H1 (cell line): Measurements from ENCODE around the gene PTCH2. TPM values are rescaled to one million over a fixed set of nuclear protein-coding genes. Genes with fewer than 3 reads are reported as not detected.

Experiments used
- CTCF ChIA-PET: fragments of 300-600 bp; sonication (Branson Sonifier 250); formaldehyde crosslinking; loops from one replicate; lab custom pipeline; 2021; ENCODE audit not compliant: partially characterized antibody; lab: Charles Lee
- POLR2A ChIA-PET: fragments of 300-600 bp; sonication (Branson Sonifier 250); formaldehyde crosslinking; loops from one replicate; lab custom pipeline; 2021; ENCODE audit warnings: inconsistent platforms; ENCODE audit not compliant: partially characterized antibody; lab: Charles Lee
- DNase-seq, 2 experiments: peaks; one replicate each; pipeline versions ENCODE4 v3.0.0 to v3.0.0-alpha.2; 2010 to 2022; ENCODE audit warnings: low spot score in 2 of 2, low read depth in 1 of 2, mixed read lengths in 1 of 2
- FAIRE-seq: peaks from 2 replicates; lab custom pipeline; 2011; peaks lifted over from hg19 to GRCh38; lab: Jason Lieb, UNC
- H2AFZ ChIP-seq: 2 replicates; pipeline ENCODE4 v1.8.1; 2012; ENCODE audit warnings: low read length, inconsistent platforms
- H2AK5ac ChIP-seq: 2 replicates; pipeline ENCODE4 v1.6.1; 2013; ENCODE audit warnings: low read depth, low read length
- H2BK120ac ChIP-seq: replicated peaks from 2 replicates; pipeline ENCODE3; 2013; ENCODE audit warnings: low read depth, low read length, inconsistent platforms
- H2BK12ac ChIP-seq: 2 replicates; pipeline ENCODE4 v1.6.1; 2013; ENCODE audit warnings: low read depth, low read length
- H2BK15ac ChIP-seq: 2 replicates; pipeline ENCODE4 v1.6.1; 2013; ENCODE audit warnings: low read length
- H2BK20ac ChIP-seq: 2 replicates; pipeline ENCODE4 v1.6.1; 2013; ENCODE audit warnings: low read length
- H2BK5ac ChIP-seq: 2 replicates; pipeline ENCODE4 v1.6.1; 2013; ENCODE audit warnings: low read depth, low read length
- H3K14ac ChIP-seq: 2 replicates; pipeline ENCODE4 v1.6.1; 2013; ENCODE audit warnings: inconsistent platforms; ENCODE audit not compliant: insufficient read length
- H3K18ac ChIP-seq: 2 replicates; pipeline ENCODE4 v1.6.1; 2013; ENCODE audit warnings: low read length; ENCODE audit errors: extremely low read depth
- H3K23ac ChIP-seq: 2 replicates; pipeline ENCODE4 v1.6.1; 2013; ENCODE audit warnings: inconsistent platforms; ENCODE audit not compliant: insufficient read length
- H3K23me2 ChIP-seq: 2 replicates; pipeline ENCODE4 v1.6.1; 2013; ENCODE audit warnings: low read depth, low read length
- H3K27ac ChIP-seq: 2 replicates; pipeline ENCODE4 v1.6.1; 2011; ENCODE audit warnings: low read depth, low read length, inconsistent platforms
- H3K27me3 ChIP-seq, 4 experiments: replicated peaks in 1 of 4; 1 replicate in 1 of 4; 2 replicates in 3 of 4; pipeline versions ENCODE4 v1.6.1 to v1.8.1; 2011 to 2013; ENCODE audit warnings: low read length in 3 of 4, mild to moderate bottlenecking in 3 of 4, inconsistent platforms in 2 of 4, mixed read lengths in 2 of 4, moderate library complexity in 1 of 4; ENCODE audit not compliant: control insufficient read depth in 3 of 4, insufficient read depth in 3 of 4; ENCODE audit errors: extremely low read depth in 1 of 4
- H3K36me3 ChIP-seq, 4 experiments: 2 replicates each; pipeline versions ENCODE4 v1.6.1 to v1.8.1; 2011 to 2013; ENCODE audit warnings: mild to moderate bottlenecking in 4 of 4, low read length in 3 of 4, moderate library complexity in 2 of 4, control low read depth in 1 of 4, inconsistent platforms in 1 of 4; ENCODE audit not compliant: insufficient read depth in 4 of 4, control insufficient read depth in 2 of 4
- H3K4ac ChIP-seq: replicated peaks from 2 replicates; pipeline ENCODE3; 2013; ENCODE audit warnings: low read length, low read depth, mixed read lengths, inconsistent platforms; ENCODE audit not compliant: insufficient read length
- H3K4me1 ChIP-seq, 4 experiments: replicated peaks in 1 of 4; 1 replicate in 1 of 4; 2 replicates in 3 of 4; pipeline versions ENCODE4 v1.6.1 to v1.8.1; 2011 to 2013; ENCODE audit warnings: low read length in 3 of 4, inconsistent platforms in 2 of 4, mixed read lengths in 1 of 4; ENCODE audit not compliant: insufficient read depth in 4 of 4, control insufficient read depth in 3 of 4
- H3K4me2 ChIP-seq, 2 experiments: 2 replicates each; pipeline versions ENCODE4 v1.6.1 to v1.8.1; 2011 to 2013; ENCODE audit warnings: low read depth in 2 of 2, low read length in 2 of 2, control low read depth in 1 of 2, inconsistent platforms in 1 of 2, mild to moderate bottlenecking in 1 of 2; ENCODE audit not compliant: insufficient read depth in 1 of 2
- H3K4me3 ChIP-seq, 4 experiments: fragments of 200-600, 300-600 bp in 1 of 4; sonication (generic), shearing (Covaris generic), sonication (Bioruptor Twin) in 1 of 4; 2 replicates each; pipeline versions ENCODE4 v1.5.1 to v1.8.1; 2011 to 2016; ENCODE audit warnings: low read length in 4 of 4, low read depth in 3 of 4, control low read depth in 2 of 4, inconsistent platforms in 2 of 4, mild to moderate bottlenecking in 2 of 4, mixed read lengths in 1 of 4, moderate library complexity in 1 of 4; ENCODE audit not compliant: insufficient read depth in 2 of 4; ENCODE audit errors: extremely low read depth in 1 of 4
- H3K56ac ChIP-seq: replicated peaks from 2 replicates; pipeline ENCODE3; 2013; ENCODE audit warnings: low read depth, mild to moderate bottlenecking, mixed read lengths, low read length, inconsistent platforms; ENCODE audit not compliant: insufficient read length
- H3K79me1 ChIP-seq: 2 replicates; pipeline ENCODE4 v1.6.1; 2013; ENCODE audit warnings: low read depth, low read length, control low read depth
- H3K79me2 ChIP-seq, 2 experiments: 2 replicates each; pipeline versions ENCODE4 v1.6.1 to v1.8.1; 2012 to 2013; ENCODE audit warnings: low read length in 2 of 2, mild to moderate bottlenecking in 2 of 2, inconsistent platforms in 1 of 2; ENCODE audit not compliant: insufficient read depth in 2 of 2, control insufficient read depth in 1 of 2
- H3K9ac ChIP-seq, 4 experiments: replicated peaks in 1 of 4; 1 replicate in 1 of 4; 2 replicates in 3 of 4; pipeline versions ENCODE4 v1.6.1 to v1.8.1; 2011 to 2013; ENCODE audit warnings: low read depth in 3 of 4, low read length in 3 of 4, control low read depth in 2 of 4, mild to moderate bottlenecking in 2 of 4, moderate library complexity in 2 of 4, inconsistent platforms in 1 of 4; ENCODE audit errors: extremely low read depth in 1 of 4
- H3K9me3 ChIP-seq, 2 experiments: 2 replicates each; pipeline versions ENCODE4 v1.6.1 to v1.8.1; 2012 to 2013; ENCODE audit warnings: mild to moderate bottlenecking in 2 of 2, moderate library complexity in 2 of 2, control low read depth in 1 of 2, inconsistent platforms in 1 of 2, low read depth in 1 of 2, low read length in 1 of 2, mixed read lengths in 1 of 2; ENCODE audit not compliant: insufficient read depth in 2 of 2
- H4K20me1 ChIP-seq, 2 experiments: replicated peaks in 1 of 2; 2 replicates each; pipeline versions ENCODE3 to v1.8.1; 2011 to 2013; ENCODE audit warnings: inconsistent platforms in 2 of 2, low read length in 2 of 2, mild to moderate bottlenecking in 1 of 2; ENCODE audit not compliant: insufficient read depth in 2 of 2, control insufficient read depth in 1 of 2
- H4K5ac ChIP-seq: 2 replicates; pipeline ENCODE4 v1.6.1; 2013; ENCODE audit warnings: low read length, low read depth, mixed read lengths, inconsistent platforms; ENCODE audit not compliant: insufficient read length
- H4K8ac ChIP-seq: 2 replicates; pipeline ENCODE4 v1.8.0; 2013; ENCODE audit warnings: mild to moderate bottlenecking, moderate library complexity, low read length, inconsistent platforms; ENCODE audit not compliant: insufficient read depth; ENCODE audit errors: extremely low read depth
- H4K91ac ChIP-seq: replicated peaks from 2 replicates; pipeline ENCODE3; 2013; ENCODE audit warnings: low read length, mixed read lengths, inconsistent platforms; ENCODE audit not compliant: insufficient read length
- BACH1 ChIP-seq: IDR thresholded peaks from 2 replicates; pipeline ENCODE4 v1.6.1; 2012; ENCODE audit warnings: low read length, improper control_type of control experiment
- KDM5A ChIP-seq: fragments of 200-600 bp; IDR thresholded peaks from 2 replicates; pipeline ENCODE4 v1.7.1; 2012; ENCODE audit warnings: mild to moderate bottlenecking, low read length, inconsistent platforms, mixed read lengths
- RBBP5 ChIP-seq: IDR thresholded peaks from 2 replicates; pipeline ENCODE4 v1.7.1; 2012; ENCODE audit warnings: low read depth, mild to moderate bottlenecking, inconsistent platforms, low read length, moderate library complexity, borderline replicate concordance
- SAP30 ChIP-seq: fragments of 300-600 bp; sonication (generic); IDR thresholded peaks from 2 replicates; pipeline ENCODE4 v1.7.1; 2012; ENCODE audit warnings: low read length, moderate library complexity, mild to moderate bottlenecking, inconsistent platforms; ENCODE audit not compliant: insufficient read depth, insufficient replicate concordance
- SIN3A ChIP-seq, 2 experiments: IDR thresholded peaks in 1 of 2; conservative IDR thresholded peaks in 1 of 2; 2 replicates each; pipeline ENCODE4 v1.6.1; 2011 to 2012; ENCODE audit warnings: low read length in 2 of 2, improper control_type of control experiment in 1 of 2, low read depth in 1 of 2, mild to moderate bottlenecking in 1 of 2
- SIRT6 ChIP-seq: IDR thresholded peaks from one replicate; pipeline ENCODE4 v1.7.1; 2012; ENCODE audit warnings: low read length, inconsistent platforms
- SIX5 ChIP-seq: IDR thresholded peaks from 2 replicates; pipeline ENCODE4 v1.6.1; 2011; ENCODE audit warnings: mild to moderate bottlenecking, low read depth, low read length
- TAF1 ChIP-seq: IDR thresholded peaks from 2 replicates; pipeline ENCODE4 v1.6.1; 2011; ENCODE audit warnings: mild to moderate bottlenecking, low read depth, low read length
- TCF12 ChIP-seq: IDR thresholded peaks from 2 replicates; pipeline ENCODE4 v1.6.1; 2011; ENCODE audit warnings: low read depth, mild to moderate bottlenecking, low read length
- ZNF274 ChIP-seq: IDR thresholded peaks from 2 replicates; pipeline ENCODE4 v1.7.0; 2012; ENCODE audit warnings: low read length, borderline replicate concordance; ENCODE audit errors: extremely low read depth
- WGBS, 2 experiments: shearing (Covaris generic) in 1 of 2; methylation state at CpG; one replicate each; pipeline versions ENCODE4 v1.1.6 to v1.1.7; 2013 to 2015; ENCODE audit warnings: low lambda C conversion rate in 2 of 2, mixed read lengths in 2 of 2, inconsistent platforms in 1 of 2, low coverage in 1 of 2, missing lambda C conversion rate in 1 of 2; ENCODE audit not compliant: insufficient replicate concordance in 2 of 2, insufficient coverage in 1 of 2, insufficient read length in 1 of 2; ENCODE audit errors: extremely low coverage in 1 of 2, missing lambda C conversion rate in 1 of 2; 5-methylcytosine and 5-hydroxymethylcytosine counted together
- polyA plus RNA-seq, 7 experiments: library from polyadenylated mRNA; depleted of rRNA in 3 of 7; stranded (reverse) in 5 of 7; unstranded in 2 of 7; fragments of >200 nt in 5 of 7; fragments of 200-250 nt in 2 of 7; gene quantifications; 1 replicate in 5 of 7; 2 replicates in 1 of 7; 4 replicates in 1 of 7; pipeline versions ENCODE4 v1.2.1 to v1.2.3, GENCODE V29; 2011 to 2013; ENCODE audit warnings: missing spikeins in 2 of 7, mixed read lengths in 2 of 7
- total RNA-seq: library from RNA; stranded (reverse); fragmentation: NEBNext Ultra II Directional; extraction: Animal tissue kit (Norgen Biotek cat#: 25700); gene quantifications from 2 replicates; pipeline ENCODE4 v1.2.1, GENCODE V29; 2021
- TF ChIP-seq, protein P1 (sequence below): IDR thresholded peaks from 2 replicates; pipeline ENCODE4 v1.6.1; 2011; ENCODE audit warnings: low read depth, mild to moderate bottlenecking, low read length; ENCODE audit not compliant: insufficient read depth
- TF ChIP-seq, protein P2 (sequence below): IDR thresholded peaks from 2 replicates; pipeline ENCODE4 v1.6.1; 2012; ENCODE audit warnings: low read length, inconsistent platforms

The PTCH2 gene
- total and polyA plus RNA-seq, 2 of the 8 experiments (the other 6 are each of a cell fraction or from before 2014, with no cell fraction given), result 0.35 to 1.2 TPM

DNA sequence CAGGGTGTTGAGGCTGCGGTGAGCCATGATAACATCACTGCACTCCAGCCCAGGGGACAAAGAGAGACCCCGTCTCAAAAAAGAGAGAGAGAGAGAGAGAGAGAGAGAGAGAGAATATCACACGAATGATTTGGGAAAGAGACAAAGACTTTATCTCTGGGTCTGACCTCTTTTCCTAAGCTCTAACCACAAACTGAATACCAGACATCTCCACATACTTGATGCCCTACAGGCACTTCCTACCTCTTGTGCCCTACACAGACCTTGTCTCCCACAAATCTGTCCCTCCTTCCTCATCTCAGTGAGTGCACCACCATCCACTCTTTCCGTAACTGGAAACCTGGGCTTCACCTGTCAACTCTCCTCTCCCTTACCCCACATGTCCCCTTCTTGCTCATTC is 27.0 kb upstream of the PTCH2 start:
- H2AK5ac ChIP-seq, result no peak overlapping the region
- peaks cover 0 to 3% (median 0%) of the 10 kb centered on the region in 4 experiments; a peak in 3 of 8 replicates for H3K36me3 ChIP-seq
- H2AFZ ChIP-seq, result no peak overlapping the region
- H3K23me2 ChIP-seq, result 0 out of 2 replicates have a peak, but pooled peaks cover 2% of the 10 kb centered on the region
- no peak overlapping the region for H3K14ac ChIP-seq
- H3K27me3 ChIP-seq, result no peaks in the 10 kb centered on the region
- no peaks in the 10 kb centered on the region for H3K9me3 ChIP-seq
- POLR2A ChIA-PET, result interaction anchor here (0.9 to 1.5 kb wide), 3 partner anchors 11 to 51 kb away, joined by 3 to 5 read pairs (median 4); no protein-coding TSS in a partner anchor
- 80% methylated on average over 4 of the region's 4 CpGs; no CpG with 5 or more reads in 1 of the 2 experiments for WGBS, 2 experiments
- no peak overlapping the region for H2BK120ac ChIP-seq
- no peak overlapping the region for H3K4me2 ChIP-seq
- CTCF ChIA-PET, result interaction anchor here (1.3 to 1.4 kb wide), 2 partner anchors 9 to 17 kb away, joined by 4 read pairs; no protein-coding TSS in a partner anchor
- no peak overlapping the region for H4K8ac ChIP-seq
- DNase-seq (no peak), FAIRE-seq (no peak)
- H3K23ac ChIP-seq, result no peak overlapping the region
- H2BK5ac ChIP-seq, result no peak overlapping the region
- no peak overlapping the region for H3K4ac ChIP-seq
- H4K5ac ChIP-seq, result no peak overlapping the region
- no peaks in the 10 kb centered on the region for H4K20me1 ChIP-seq
- H2BK20ac ChIP-seq, result no peak overlapping the region
- no peak overlapping the region for H3K56ac ChIP-seq
- no peak overlapping the region for H3K4me3 ChIP-seq
- H3K79me2 ChIP-seq, result no peaks in the 10 kb centered on the region
- no peak overlapping the region for H2BK15ac ChIP-seq
- H3K4me1 ChIP-seq, result no peaks in the 10 kb centered on the region
- H3K27ac ChIP-seq, result no peak overlapping the region
- H3K18ac ChIP-seq, result no peak overlapping the region
- no peak overlapping the region for H2BK12ac ChIP-seq
- no peak overlapping the region for H3K9ac ChIP-seq
- H4K91ac ChIP-seq, result no peak overlapping the region
- H3K79me1 ChIP-seq, result no peaks in the 10 kb centered on the region
- TF ChIP-seq TAF1 (no peak), RBBP5 (no peak), TCF12 (no peak), SIRT6 (no peak), SIN3A (conservative IDR thresholded peaks at IDR 0.05 in 1 of 2, IDR thresholded peaks at IDR 0.05 in 1 of 2; ENCODE audit: low read depth in 1 of 2, low read length in 2 of 2) (no peak), BACH1 (no peak), SIX5 (no peak), SAP30 (no peak), KDM5A (no peak), ZNF274 (no peak)
- TF ChIP-seq, protein P1, sequence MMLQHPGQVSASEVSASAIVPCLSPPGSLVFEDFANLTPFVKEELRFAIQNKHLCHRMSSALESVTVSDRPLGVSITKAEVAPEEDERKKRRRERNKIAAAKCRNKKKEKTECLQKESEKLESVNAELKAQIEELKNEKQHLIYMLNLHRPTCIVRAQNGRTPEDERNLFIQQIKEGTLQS, result no peak
- TF ChIP-seq, protein P2, sequence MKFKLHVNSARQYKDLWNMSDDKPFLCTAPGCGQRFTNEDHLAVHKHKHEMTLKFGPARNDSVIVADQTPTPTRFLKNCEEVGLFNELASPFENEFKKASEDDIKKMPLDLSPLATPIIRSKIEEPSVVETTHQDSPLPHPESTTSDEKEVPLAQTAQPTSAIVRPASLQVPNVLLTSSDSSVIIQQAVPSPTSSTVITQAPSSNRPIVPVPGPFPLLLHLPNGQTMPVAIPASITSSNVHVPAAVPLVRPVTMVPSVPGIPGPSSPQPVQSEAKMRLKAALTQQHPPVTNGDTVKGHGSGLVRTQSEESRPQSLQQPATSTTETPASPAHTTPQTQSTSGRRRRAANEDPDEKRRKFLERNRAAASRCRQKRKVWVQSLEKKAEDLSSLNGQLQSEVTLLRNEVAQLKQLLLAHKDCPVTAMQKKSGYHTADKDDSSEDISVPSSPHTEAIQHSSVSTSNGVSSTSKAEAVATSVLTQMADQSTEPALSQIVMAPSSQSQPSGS, result no peak
